GM13976 (cell line): ENCODE data around the gene PRKAG3.

Experiments used
- DNase-seq: peaks from one replicate; pipeline ENCODE4 v3.0.0; 2012; ENCODE audit warnings: low spot score
- in situ Hi-C: fragments of 300-500 bp; cut with MboI; formaldehyde crosslinking; loops from one replicate; pipeline ENCODE4 v1.12.0; 2022; ENCODE audit warnings: low sequenced_read_pairs, mixed read lengths, inconsistent platforms; ENCODE audit not compliant: unreplicated experiment
- TF ChIP-seq, protein P1 (sequence below): IDR thresholded peaks from 2 replicates; pipeline ENCODE4 v1.5.1; 2012; ENCODE audit warnings: borderline replicate concordance, mild to moderate bottlenecking; ENCODE audit not compliant: insufficient read depth; ENCODE audit errors: extremely low read depth, missing control alignments, control extremely low read depth

The PRKAG3 gene

GRCh38 chr2:218816561-218817011 is 15.0 kb downstream of the PRKAG3 start:
- TF ChIP-seq, protein P1, sequence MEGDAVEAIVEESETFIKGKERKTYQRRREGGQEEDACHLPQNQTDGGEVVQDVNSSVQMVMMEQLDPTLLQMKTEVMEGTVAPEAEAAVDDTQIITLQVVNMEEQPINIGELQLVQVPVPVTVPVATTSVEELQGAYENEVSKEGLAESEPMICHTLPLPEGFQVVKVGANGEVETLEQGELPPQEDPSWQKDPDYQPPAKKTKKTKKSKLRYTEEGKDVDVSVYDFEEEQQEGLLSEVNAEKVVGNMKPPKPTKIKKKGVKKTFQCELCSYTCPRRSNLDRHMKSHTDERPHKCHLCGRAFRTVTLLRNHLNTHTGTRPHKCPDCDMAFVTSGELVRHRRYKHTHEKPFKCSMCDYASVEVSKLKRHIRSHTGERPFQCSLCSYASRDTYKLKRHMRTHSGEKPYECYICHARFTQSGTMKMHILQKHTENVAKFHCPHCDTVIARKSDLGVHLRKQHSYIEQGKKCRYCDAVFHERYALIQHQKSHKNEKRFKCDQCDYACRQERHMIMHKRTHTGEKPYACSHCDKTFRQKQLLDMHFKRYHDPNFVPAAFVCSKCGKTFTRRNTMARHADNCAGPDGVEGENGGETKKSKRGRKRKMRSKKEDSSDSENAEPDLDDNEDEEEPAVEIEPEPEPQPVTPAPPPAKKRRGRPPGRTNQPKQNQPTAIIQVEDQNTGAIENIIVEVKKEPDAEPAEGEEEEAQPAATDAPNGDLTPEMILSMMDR = no peak

DNA sequence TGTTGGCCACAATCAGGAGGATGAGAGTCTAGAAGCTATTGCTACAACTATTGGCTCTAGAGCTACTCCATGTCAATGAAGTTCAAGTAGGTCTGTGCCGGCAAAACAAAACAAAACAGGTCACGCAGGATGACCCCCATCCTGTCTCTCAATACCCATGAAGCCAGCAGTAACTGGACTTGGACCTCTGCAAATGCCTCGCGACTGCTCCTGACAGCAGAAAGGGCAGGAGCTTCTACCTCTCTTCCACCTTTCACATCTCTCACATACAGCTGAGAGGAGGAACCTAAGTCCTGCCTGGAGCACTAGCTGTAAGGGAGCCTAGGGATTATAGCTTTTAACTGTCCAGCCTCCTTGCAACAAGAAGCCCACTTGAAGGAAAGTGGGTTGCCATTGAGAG is 16.0 kb downstream of the PRKAG3 start:
- in situ Hi-C loops = no loop called here
- TF ChIP-seq, protein P1 = no peak

More at GRCh38 chr2:218816561-218817011, 15.0 kb downstream of the PRKAG3 start:
- DNase-seq = no peak
- in situ Hi-C loops = no loop called here

DNA sequence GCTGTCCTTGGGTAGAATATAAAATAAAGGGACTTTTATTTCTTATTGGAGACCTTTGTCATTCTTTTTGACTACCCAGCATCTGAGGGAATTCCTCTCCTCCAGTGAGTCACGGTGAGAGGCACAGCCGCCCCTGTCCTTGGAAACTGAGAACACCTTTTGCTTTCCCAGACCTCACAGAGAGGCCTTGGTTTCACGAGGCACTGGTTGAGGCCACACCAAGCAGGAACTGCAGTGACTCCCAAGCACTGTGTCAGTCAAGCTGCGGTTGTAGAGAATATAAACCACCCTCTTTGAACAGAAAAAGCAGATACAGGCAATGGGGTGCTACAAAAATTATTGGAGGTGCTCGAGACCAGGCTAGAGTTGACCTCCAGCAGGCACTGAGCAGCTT is 16.4 kb downstream of the PRKAG3 start:
- TF ChIP-seq, protein P1 = no peak
- DNase-seq = no peak
- in situ Hi-C loops = no loop called here

More for the DNA sequence above, 16.0 kb downstream of the PRKAG3 start:
- no peak for DNase-seq

DNA sequence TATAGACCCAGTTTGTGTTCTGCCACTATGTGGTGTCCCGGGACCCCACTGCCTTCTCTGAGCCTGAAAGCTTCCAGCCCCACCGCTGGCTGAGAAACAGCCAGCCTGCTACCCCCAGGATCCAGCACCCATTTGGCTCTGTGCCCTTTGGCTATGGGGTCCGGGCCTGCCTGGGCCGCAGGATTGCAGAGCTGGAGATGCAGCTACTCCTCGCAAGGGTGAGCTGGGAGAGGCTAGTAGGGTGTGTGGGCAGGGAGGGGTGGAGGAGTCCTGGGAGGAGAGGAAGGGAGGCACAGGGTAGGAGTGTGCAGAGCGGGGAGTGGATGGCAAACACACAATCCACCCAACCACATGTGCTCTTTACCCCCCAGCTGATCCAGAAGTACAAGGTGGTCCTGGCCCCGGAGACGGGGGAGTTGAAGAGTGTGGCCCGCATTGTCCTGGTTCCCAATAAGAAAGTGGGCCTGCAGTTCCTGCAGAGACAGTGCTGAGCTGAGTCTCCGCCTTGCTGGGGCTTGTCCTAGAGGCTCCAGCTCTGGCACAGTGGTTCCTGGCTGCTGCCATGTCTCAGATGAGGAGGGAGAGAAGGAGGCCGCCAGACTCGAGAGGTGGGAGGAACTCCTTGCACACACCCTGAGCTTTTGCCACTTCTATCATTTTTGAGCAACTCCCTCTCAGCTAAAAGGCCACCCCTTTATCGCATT is 16.9 kb downstream of the PRKAG3 start:
- no peak for DNase-seq
- TF ChIP-seq, protein P1 = no peak
- in situ Hi-C loops = no loop called here

- DNase-seq = no peak
- TF ChIP-seq, protein P1 = no peak
- in situ Hi-C loops = no loop called here
Measured at GRCh38 chr2:218813771-218814460, 17.7 kb downstream of the PRKAG3 start.

- DNase-seq = no peak
- in situ Hi-C loops = no loop called here
- TF ChIP-seq, protein P1 = no peak
Measured at GRCh38 chr2:218812861-218813260, 18.7 kb downstream of the PRKAG3 start.
